Measurements from ENCODE around the gene GTPBP10. TPM values are rescaled to one million over a fixed set of nuclear protein-coding genes. Genes with fewer than 3 reads are reported as not detected.
"Not testable (repeated sequence)": the region's sequence is repeated elsewhere in the genome, so short reads cannot be mapped to it uniquely, and the experiment has no call there.

Gene GTPBP10
- total RNA-seq, 1 experiment from 2014 or later: 23.5 TPM

DNA sequence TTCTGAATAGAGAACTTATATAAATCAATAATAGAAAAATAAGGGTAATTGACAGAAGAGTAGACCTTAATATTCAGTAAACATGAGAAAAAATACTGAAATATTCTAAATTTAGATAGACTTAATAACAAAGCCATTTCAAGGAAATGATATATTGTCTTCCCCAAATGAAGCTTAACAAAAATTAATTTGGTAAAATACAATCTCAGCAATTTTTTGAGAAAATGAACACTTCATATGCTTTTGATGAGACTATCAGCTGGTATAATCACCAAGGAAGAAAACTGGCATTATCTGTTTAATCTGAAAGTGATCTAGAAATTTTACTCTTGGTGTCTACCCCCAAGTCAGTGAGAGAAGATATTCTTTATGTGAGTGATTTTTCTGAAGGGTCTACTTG, 23.7 kb upstream of the GTPBP10 start:
- Histone ChIP-seq H3F3A (ENCODE audit: low read length, unreplicated experiment) (no peaks in the 10 kb centered on the region), H3K27ac (ENCODE audit: low read length) (no peak overlapping the region), H3K9me3 (ENCODE audit: low read length) (no peaks in the 10 kb centered on the region), H3K27me3 (ENCODE audit: low read length) (peaks cover 5% of the 10 kb centered on the region; the same call in 1 of the 2 replicates), H4K20me1 (ENCODE audit: low read length) (no peaks in the 10 kb centered on the region), H3K4me1 (ENCODE audit: insufficient read depth, low read length) (no peaks in the 10 kb centered on the region), H2AFZ (ENCODE audit: low read length) (no peak overlapping the region), H3K9me2 (replicated peaks; ENCODE audit: low read length) (no peaks in the 10 kb centered on the region), H3K4me3 (ENCODE audit: low read length) (no peak overlapping the region), H3K36me3 (ENCODE audit: low read depth, low read length) (no peaks in the 10 kb centered on the region), H3K79me2 (ENCODE audit: low read length) (no peaks in the 10 kb centered on the region), H3K9ac (ENCODE audit: low read length) (no peak overlapping the region), H3K4me2 (ENCODE audit: low read length) (no peak overlapping the region)
- POLR2A ChIA-PET (ENCODE audit: unreplicated experiment): no interaction called here
- DNase-seq (no peak), ATAC-seq (no peak)
- TF ChIP-seq, protein P1, sequence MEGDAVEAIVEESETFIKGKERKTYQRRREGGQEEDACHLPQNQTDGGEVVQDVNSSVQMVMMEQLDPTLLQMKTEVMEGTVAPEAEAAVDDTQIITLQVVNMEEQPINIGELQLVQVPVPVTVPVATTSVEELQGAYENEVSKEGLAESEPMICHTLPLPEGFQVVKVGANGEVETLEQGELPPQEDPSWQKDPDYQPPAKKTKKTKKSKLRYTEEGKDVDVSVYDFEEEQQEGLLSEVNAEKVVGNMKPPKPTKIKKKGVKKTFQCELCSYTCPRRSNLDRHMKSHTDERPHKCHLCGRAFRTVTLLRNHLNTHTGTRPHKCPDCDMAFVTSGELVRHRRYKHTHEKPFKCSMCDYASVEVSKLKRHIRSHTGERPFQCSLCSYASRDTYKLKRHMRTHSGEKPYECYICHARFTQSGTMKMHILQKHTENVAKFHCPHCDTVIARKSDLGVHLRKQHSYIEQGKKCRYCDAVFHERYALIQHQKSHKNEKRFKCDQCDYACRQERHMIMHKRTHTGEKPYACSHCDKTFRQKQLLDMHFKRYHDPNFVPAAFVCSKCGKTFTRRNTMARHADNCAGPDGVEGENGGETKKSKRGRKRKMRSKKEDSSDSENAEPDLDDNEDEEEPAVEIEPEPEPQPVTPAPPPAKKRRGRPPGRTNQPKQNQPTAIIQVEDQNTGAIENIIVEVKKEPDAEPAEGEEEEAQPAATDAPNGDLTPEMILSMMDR (conservative IDR thresholded peaks at IDR 0.05; ENCODE audit: low read depth, low read length): no peak
- TF ChIP-seq EZH2phosphoT487 (IDR thresholded peaks at IDR 0.05; ENCODE audit: borderline replicate concordance, low read length): no peak
- no peak for TF ChIP-seq EZH2 (IDR thresholded peaks at IDR 0.05; ENCODE audit: low read length, unreplicated experiment)
- BruUV-seq (replicated peaks): no TSS peak
- CTCF ChIA-PET: no interaction called here
- intact Hi-C loops (cut with micrococcal nuclease): no loop called here

DNA sequence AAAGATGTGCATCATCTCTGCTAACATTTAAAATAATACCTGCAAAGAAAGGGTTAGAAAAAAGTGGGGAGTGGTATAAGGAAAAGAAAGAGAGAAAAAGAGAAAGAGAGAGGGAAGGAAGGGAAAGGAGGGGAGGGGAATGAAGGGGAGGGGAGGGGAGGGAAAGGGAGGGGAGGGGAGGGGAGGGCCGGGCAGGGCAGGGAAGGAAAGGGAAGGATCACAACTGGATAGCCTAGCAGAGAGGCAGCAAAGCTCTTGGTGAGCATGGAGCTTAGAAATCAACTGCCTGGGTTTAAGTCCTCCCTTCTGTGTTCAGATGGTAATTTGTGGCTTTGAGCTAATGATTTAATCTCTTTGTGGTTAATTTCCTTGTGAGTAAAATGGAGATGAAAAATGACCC, 20.0 kb upstream of the GTPBP10 start:
- POLR2A ChIA-PET (ENCODE audit: unreplicated experiment): no interaction called here
- intact Hi-C loops (cut with micrococcal nuclease): no loop called here
- H3K36me3 ChIP-seq (ENCODE audit: low read depth, low read length): no peaks in the 10 kb centered on the region
- no peak for DNase-seq
- no peaks in the 10 kb centered on the region for H4K20me1 ChIP-seq (ENCODE audit: low read length)
- H3K27ac ChIP-seq (ENCODE audit: low read length): no peak overlapping the region
- no peaks in the 10 kb centered on the region for H3F3A ChIP-seq (ENCODE audit: low read length, unreplicated experiment)
- no peak overlapping the region for H3K4me2 ChIP-seq (ENCODE audit: low read length)
- no peak overlapping the region for H3K9ac ChIP-seq (ENCODE audit: low read length)
- TF ChIP-seq EZH2phosphoT487 (IDR thresholded peaks at IDR 0.05; ENCODE audit: borderline replicate concordance, low read length) (no peak), EZH2 (IDR thresholded peaks at IDR 0.05; ENCODE audit: low read length, unreplicated experiment) (no peak)
- TF ChIP-seq, protein P1 (conservative IDR thresholded peaks at IDR 0.05; ENCODE audit: low read depth, low read length): no peak
- H3K9me3 ChIP-seq (ENCODE audit: low read length): no peaks in the 10 kb centered on the region
- no peaks in the 10 kb centered on the region for H3K9me2 ChIP-seq (replicated peaks; ENCODE audit: low read length)
- CTCF ChIA-PET: no interaction called here
- no TSS peak for BruUV-seq (replicated peaks)
- H3K79me2 ChIP-seq (ENCODE audit: low read length): no peaks in the 10 kb centered on the region
- no peaks in the 10 kb centered on the region for H3K4me1 ChIP-seq (ENCODE audit: insufficient read depth, low read length)
- no peaks in the 10 kb centered on the region for H3K27me3 ChIP-seq (ENCODE audit: low read length)
- no peak overlapping the region for H3K4me3 ChIP-seq (ENCODE audit: low read length)
- no peak overlapping the region for H2AFZ ChIP-seq (ENCODE audit: low read length)
- no peak for ATAC-seq

DNA sequence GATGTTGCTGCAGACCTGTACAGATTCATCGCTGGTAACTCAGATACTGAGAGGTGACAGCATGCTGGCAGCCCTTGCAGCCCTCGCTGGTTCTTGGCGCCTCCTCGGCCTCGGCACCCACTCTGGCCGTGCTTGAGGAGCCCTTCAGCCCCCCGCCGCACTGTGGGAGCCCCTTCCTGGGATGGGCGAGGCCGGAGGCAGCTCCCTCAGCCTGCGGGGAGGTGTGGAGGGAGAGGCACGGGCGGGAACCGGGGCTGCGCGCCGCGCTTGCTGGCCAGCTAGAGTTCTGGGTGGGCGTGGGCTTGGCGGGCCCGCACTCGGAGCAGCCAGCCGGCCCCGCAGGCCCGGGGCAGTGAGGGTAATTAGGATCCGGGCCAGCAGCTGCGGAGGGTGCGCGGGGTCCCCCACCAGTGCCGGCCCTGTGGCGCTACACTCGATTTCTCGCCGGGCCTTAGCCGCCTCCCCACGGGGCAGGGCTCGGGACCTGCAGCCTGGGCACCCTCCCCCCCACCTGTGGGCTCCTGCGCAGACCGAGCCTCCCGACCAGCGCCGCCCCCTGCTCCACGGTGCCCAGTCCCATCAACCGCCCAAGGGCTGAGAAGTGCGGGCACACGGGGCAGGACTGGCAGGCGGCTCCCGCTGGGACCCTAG, 12.2 kb upstream of the GTPBP10 start:
- Histone ChIP-seq H3K9me2 (replicated peaks; ENCODE audit: low read length) (no peaks in the 10 kb centered on the region), H3K4me3 (ENCODE audit: low read length) (no peak overlapping the region), H2AFZ (ENCODE audit: low read length) (no peak overlapping the region), H3K9ac (ENCODE audit: low read length) (no peak overlapping the region), H3K27ac (ENCODE audit: low read length) (no peak overlapping the region), H3F3A (ENCODE audit: low read length, unreplicated experiment) (no peaks in the 10 kb centered on the region), H3K4me2 (ENCODE audit: low read length) (no peak overlapping the region), H3K27me3 (ENCODE audit: low read length) (no peaks in the 10 kb centered on the region), H3K9me3 (ENCODE audit: low read length) (no peaks in the 10 kb centered on the region), H3K79me2 (ENCODE audit: low read length) (no peaks in the 10 kb centered on the region), H3K4me1 (ENCODE audit: insufficient read depth, low read length) (no peaks in the 10 kb centered on the region), H4K20me1 (ENCODE audit: low read length) (no peaks in the 10 kb centered on the region), H3K36me3 (ENCODE audit: low read depth, low read length) (no peaks in the 10 kb centered on the region)
- no peak for DNase-seq
- no peak for ATAC-seq
- no TSS peak for BruUV-seq (replicated peaks)
- intact Hi-C loops (cut with micrococcal nuclease): no loop called here
- TF ChIP-seq EZH2phosphoT487 (IDR thresholded peaks at IDR 0.05; ENCODE audit: borderline replicate concordance, low read length) (no peak), EZH2 (IDR thresholded peaks at IDR 0.05; ENCODE audit: low read length, unreplicated experiment) (no peak)
- TF ChIP-seq, protein P1 (conservative IDR thresholded peaks at IDR 0.05; ENCODE audit: low read depth, low read length): no peak
- CTCF ChIA-PET: no interaction called here
- POLR2A ChIA-PET (ENCODE audit: unreplicated experiment): interaction anchor here (0.6 kb wide), 1 partner anchor 11 kb away, joined by 3 read pairs; no protein-coding TSS in a partner anchor

DNA sequence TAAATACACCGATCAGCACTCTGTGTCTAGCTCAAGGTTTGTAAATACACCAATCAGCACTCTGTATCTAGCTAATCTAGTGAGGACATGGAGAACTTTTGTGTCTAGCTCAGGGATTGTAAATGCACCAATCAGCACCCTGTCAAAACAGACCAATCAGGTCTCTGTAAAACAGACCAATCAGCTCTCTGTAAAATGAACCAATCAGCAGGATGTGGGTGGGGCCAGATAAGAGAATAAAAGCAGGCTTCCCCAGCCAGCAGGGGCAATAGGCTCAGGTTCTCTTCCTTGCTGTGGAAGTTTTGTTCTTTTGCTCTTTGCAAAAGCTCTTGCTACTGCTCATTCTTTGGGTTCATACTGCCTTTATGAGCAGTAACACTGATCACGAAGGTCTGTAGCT, 11.6 kb upstream of the GTPBP10 start:
- BruUV-seq (replicated peaks); H3K36me3 ChIP-seq (ENCODE audit: low read depth, low read length); H3K4me3 ChIP-seq (ENCODE audit: low read length); H3K27me3 ChIP-seq (ENCODE audit: low read length); H3K9ac ChIP-seq (ENCODE audit: low read length); H3K9me3 ChIP-seq (ENCODE audit: low read length); H3K4me1 ChIP-seq (ENCODE audit: insufficient read depth, low read length); DNase-seq; H3F3A ChIP-seq (ENCODE audit: low read length, unreplicated experiment); CTCF ChIA-PET; H3K4me2 ChIP-seq (ENCODE audit: low read length); H3K79me2 ChIP-seq (ENCODE audit: low read length); ATAC-seq; H2AFZ ChIP-seq (ENCODE audit: low read length); intact Hi-C loops (cut with micrococcal nuclease); H3K27ac ChIP-seq (ENCODE audit: low read length); H3K9me2 ChIP-seq (replicated peaks; ENCODE audit: low read length); H4K20me1 ChIP-seq (ENCODE audit: low read length): not testable (repeated sequence)
- POLR2A ChIA-PET (ENCODE audit: unreplicated experiment): interaction anchor here (0.6 kb wide), 1 partner anchor 11 kb away, joined by 3 read pairs; no protein-coding TSS in a partner anchor

All from PC-3 (cell line).